Measurements from ENCODE around the gene DDRGK1.
"Not testable (repeated sequence)": the region's sequence is repeated elsewhere in the genome, so short reads cannot be mapped to it uniquely, and the experiment has no call there.

The DDRGK1 gene

DNA sequence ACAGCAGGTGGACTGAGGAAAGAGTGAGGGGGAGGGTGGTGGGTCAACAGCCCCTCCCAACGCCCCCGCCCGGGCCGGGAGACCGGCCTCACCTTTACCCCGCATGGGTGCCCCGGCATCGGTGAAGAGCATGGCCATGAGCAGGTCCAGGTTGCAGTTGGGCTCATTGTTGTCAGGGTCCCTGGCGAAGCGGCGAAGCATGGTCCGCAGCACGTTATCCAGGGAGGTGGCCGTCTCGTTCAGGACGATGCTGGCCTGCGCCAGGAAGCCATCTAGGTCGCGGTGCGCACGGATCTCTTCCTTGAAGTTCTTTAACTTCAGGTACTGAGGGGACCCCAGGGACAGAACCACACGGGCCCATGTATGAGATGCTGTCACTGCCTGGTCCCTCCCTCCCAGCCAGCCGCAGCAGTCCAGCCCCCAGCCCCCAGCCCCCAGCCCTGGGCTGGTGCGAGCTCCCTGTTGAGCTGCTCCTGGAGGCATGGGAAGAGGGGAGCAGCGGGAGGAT is 29.6 kb upstream of the DDRGK1 start:
- no peak for DNase-seq

- no peak for DNase-seq
Observed at GRCh38 chr20:3233131-3233990, 28.9 kb upstream of the DDRGK1 start.

- DNase-seq: no peak
Observed at GRCh38 chr20:3231889-3232588, 27.6 kb upstream of the DDRGK1 start.

DNA sequence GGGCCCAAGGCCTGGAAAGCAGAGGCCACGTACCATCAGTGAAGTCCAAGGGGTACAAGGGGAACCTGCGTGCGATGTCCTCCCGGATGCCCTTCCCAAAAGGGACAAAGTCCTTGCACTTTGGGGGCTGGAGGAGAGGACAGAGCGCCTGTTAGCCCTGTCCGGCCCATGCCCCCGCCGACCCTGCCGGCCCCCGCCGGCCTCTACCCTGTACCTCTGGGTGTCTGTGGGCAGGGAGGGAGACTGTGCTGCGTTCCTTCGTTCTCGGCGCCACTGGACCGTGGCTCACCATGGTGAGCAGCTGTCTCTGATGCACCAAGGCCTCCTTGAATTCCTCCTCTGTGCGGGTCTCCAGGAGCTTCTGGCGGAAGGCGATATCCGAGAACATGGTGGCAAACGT is 26.6 kb upstream of the DDRGK1 start:
- DNase-seq: no peak

- DNase-seq: no peak
Observed at GRCh38 chr20:3229798-3230197, 25.3 kb upstream of the DDRGK1 start.

DNA sequence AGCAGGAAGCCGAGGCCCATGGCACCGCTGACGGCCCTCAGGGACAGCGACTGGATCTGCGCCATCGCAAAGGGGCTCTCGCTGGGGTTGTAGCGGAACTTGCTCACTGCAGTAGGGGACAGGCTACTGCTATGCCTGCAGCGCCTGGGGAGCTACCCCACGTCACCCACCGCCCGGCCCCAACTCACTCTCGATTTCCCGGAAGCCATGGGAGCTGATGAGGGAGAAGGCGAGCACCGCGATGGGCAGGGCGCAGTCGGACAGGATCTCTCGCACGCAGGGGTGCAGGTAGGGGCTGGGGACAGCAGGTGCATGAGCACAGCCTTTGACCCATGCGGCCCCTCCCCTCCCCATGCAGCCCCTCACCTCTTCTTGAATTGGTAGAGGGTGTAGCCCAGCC is 24.7 kb upstream of the DDRGK1 start:
- DNase-seq: no peak

DNA sequence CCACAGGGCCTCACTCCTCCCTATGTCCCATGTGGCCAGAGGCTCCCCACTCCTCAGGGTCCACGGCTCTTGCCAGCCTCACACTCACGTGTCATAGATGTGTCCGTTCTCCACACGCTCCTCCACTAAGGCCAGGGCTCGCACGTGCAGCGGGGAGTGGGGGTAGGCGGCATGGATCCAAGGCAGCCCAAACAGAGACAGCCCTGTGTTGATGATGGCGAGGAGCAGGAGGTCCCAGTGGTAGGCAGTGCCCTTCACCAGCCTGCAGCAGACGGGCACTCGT is 24.2 kb upstream of the DDRGK1 start:
- no peak for DNase-seq

DNA sequence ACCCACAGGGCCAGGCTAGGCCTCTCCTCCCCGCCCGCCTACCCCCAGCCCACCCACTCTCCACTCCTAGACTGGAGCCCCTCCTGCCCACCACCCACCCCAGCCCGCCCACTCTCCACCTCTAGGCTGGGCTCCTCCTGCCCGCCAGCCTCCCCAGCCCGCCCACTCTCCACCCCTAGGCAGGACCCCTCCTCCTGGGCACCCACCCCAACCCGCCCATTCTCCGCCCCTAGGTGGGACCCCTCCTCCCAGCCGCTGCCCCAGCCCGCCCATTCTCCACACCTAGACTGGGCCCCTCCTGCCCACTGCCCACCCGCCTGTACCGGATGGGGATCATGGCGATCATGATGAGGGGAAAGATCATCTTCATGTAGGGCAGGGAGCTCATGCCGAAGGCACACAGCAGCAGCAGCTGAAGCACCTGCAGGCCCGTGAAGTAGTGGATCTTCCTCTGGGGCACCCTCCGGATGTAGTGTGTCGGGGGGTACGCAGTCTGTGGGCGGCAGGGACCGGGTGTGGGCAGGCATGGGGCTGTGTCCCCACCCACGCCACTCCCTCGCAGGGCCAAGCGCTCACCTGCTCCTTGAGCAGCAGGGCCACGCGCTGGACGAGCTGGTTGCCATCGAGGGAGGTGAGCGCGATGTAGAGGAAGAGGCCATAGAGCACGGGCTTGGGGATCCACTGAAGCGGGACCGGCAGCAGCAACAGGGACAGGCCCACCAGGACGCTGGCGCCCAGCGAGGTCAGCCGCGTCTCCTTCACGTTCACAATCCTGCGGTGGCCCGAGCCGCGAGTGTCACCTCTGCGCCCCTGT is 23.7 kb upstream of the DDRGK1 start:
- DNase-seq: no peak

DNA sequence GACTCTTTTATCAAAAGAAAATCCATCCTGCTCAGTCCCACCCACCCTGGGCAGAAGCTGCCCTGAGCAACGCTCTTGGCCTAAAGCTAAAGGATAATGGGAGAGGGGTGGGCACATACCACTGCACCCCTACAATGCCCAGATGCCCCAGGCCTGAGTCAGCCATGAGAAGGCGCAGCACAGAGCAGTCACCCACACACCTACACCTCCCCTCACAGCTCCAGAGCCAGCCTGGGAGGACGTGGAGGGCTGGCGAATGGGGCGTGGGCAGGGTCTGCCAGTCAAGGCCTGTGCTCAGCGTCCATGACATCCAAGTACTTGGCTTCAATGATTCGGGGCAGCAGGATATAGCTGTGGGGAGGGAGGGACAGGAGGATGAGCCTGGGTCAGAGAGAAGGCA is 23.0 kb upstream of the DDRGK1 start:
- DNase-seq: no peak

DNA sequence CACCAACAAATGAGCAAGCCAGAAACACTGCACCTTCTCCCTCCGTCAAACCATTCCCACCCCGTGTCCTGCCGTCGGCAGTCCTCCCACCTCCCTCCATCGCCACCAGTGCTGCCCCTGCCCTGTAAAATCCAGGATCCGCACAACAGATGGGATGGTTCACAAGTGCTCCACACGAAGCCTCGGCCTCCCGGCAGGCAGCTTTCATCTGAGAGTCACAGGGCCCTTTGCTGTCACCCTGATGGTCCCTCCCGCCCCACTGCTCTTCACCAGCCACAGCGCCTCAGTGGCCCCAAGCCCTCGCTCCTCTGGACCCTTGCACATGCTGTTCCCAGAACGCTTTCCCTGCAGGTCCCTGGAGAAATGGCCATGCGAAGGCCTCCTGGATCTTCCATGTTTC is 22.4 kb upstream of the DDRGK1 start:
- no peak for DNase-seq

DNA sequence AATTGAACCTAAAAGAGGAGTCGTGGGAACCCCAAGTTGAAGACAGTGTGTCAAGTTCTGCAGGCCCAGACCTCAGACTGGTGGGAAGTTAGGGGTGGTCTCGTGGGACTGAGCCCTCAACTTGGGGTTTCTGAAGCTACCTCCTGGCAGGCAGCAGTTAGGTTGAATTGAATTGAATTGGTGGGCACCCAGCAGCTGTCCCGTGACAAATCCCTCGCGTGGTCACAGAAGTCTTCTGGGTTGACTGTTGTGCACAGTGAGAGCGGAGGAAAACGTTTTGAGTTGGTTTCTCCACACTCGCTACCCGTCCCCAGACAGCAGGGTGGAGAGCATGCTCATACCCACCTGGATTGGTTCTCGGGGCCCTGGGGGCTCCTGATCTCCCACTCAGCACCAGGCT is 21.6 kb upstream of the DDRGK1 start:
- no peak for DNase-seq

- no peak for DNase-seq
Observed at GRCh38 chr20:3224681-3225421, 20.4 kb upstream of the DDRGK1 start.

- no peak for DNase-seq
Observed at GRCh38 chr20:3223994-3224680, 19.7 kb upstream of the DDRGK1 start.

- DNase-seq: no peak
Observed at GRCh38 chr20:3223651-3223993, 19.1 kb upstream of the DDRGK1 start.

DNA sequence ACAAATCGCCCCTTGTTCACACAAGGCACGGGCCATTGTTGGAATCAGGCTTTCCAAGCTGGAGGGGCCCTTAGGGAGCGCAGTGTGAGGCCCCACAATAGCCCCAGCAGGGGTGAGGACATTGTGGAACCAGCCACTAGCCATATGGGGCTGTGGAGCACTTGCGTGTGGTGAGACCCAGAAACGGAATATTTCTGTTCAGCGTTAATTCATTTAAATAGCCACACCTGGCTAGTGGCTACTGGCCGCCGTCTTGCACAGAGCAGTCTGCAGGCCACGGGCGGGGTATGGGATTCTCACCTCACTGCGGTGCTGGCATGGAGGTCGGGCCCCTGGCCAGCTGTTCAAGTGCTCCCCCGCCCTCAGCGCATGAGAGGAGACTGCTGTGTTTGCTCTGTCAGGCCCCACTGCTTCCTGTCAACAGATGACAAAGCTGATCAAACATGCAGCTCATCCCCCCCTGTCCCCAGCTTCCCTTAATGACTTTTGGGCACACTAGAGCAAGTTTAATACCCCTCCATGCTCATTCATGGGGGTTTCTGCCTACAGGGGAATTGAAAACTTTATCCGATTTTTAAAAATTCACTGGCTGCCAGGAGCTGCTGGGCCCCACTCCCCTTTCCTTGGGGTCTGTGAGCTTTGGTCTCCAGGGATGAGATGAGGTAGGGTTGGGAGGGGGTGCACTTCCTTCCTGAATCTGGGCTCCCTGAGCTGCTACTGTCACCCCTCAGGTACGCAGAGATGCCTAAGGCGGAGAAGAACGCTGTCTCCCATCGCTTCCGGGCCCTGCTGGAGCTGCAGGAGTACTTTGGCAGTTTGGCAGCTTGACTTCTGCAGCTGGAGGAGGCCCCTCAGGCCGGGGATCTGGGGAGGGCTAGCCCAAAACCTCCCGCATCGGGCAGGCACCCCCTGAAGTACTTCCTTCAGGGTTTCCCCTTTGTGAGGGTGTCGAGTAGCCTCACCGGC is 18.4 kb upstream of the DDRGK1 start:
- peak; percentile 14 for DNase-seq

GRCh38 chr20:3221398-3222226 is 17.1 kb upstream of the DDRGK1 start:
- no peak for DNase-seq

DNA sequence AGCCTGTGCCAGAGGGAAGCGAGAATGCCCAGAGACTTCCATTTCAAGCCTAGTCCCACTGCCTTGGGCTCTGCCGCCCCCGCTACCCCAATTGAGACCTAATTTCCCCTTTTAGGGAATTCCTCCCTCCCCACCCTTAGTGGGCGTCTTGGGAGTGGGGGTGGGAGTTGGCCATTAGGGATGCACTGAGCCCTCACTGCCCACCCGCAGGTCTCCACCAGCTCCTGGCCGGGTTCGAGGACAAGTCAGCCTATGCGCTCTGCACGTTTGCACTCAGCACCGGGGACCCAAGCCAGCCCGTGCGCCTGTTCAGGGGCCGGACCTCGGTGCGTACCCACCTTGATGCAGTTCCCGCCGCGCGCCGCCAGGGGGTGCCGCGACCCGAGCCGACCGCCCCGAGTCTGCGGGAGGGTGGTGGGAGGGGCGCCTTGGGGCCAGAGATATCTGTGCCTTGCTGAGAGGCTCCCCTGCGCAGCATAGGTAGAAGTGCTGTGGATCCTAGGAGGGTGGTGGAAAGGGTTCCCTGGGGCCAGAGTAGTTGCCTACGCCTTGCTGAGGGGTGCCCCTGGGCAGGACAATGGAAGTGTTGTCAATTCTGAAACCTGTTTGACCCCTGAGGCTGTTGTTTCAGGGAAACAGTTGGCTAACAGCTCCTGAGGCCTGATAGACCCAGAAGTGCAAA is 14.0 kb upstream of the DDRGK1 start:
- DNase-seq: peak; percentile 78

- DNase-seq: not testable (repeated sequence)
Observed at GRCh38 chr20:3215359-3215917, 11.0 kb upstream of the DDRGK1 start.

GRCh38 chr20:3213226-3213625 is 8.7 kb upstream of the DDRGK1 start:
- no peak for DNase-seq
